ENCODE measurements around the gene SLC9A1. TPM values are rescaled to one million over a fixed set of nuclear protein-coding genes. Genes with fewer than 3 reads are reported as not detected.

Gene SLC9A1
- total and polyA plus RNA-seq, 8 donors = 16.3 to 132 (median 27.9) TPM

DNA sequence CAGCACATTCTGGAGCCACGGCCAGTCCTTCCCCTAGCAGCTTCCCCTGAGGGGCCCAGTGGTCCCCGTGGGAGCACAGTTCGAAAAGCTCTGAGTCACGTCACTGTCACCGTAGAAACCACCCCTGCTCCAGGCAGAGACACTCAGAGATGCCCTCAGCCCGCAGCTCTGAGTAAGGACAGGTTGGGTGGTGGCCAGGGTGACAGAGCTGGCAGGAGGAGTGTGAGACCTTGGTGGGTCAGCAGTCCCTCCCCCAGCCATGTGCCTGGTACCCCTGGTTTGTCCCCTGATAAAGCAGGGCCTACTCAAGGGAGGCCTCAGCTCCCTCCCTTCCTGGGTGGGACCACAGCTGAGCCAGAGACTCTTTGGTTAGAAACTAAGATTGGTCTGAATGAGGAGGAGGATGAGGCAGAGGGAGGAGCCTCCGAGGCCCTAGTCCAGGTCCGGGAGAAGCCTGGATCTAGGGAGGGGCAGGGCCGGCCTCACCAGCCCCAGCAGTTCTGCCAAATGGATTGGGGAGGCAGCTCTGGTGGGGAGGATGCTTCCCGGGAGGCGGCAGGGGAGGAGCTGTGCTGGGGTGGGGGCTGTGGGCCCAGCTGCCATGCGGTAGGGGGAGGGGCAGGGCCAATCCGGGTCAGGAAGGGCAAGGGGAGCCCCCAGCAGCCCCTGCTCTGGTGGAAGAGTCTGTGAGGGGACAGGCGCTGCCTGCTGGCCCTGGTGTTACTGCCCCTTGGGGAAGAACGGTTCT lies 55.2 kb downstream of the SLC9A1 start:
- peak in 1 of 2 donors; percentile 89 for DNase-seq
- H3K4me1 ChIP-seq = peaks cover 23 to 63% (median 40%) of the 10 kb centered on the region in 4 donors
- intact Hi-C loops (cut with DNase I; ENCODE audit: low total_unique reads) = loop anchor here (5.0 to 10.0 kb wide), 3 partner anchors 52 to 183 kb away; no protein-coding TSS in a partner anchor
- no peaks in the 10 kb centered on the region for H3K9me3 ChIP-seq
- H3K4me3 ChIP-seq = no peak overlapping the region
- no peaks in the 10 kb centered on the region for H3K27me3 ChIP-seq
- WGBS, 5 donors = 26 to 39% (median 30%) methylated on average over 12 to 15 of the region's 15 CpGs
- peaks cover 18 to 57% (median 41%) of the 10 kb centered on the region in 4 donors for H3K36me3 ChIP-seq
- TF ChIP-seq, protein P1, sequence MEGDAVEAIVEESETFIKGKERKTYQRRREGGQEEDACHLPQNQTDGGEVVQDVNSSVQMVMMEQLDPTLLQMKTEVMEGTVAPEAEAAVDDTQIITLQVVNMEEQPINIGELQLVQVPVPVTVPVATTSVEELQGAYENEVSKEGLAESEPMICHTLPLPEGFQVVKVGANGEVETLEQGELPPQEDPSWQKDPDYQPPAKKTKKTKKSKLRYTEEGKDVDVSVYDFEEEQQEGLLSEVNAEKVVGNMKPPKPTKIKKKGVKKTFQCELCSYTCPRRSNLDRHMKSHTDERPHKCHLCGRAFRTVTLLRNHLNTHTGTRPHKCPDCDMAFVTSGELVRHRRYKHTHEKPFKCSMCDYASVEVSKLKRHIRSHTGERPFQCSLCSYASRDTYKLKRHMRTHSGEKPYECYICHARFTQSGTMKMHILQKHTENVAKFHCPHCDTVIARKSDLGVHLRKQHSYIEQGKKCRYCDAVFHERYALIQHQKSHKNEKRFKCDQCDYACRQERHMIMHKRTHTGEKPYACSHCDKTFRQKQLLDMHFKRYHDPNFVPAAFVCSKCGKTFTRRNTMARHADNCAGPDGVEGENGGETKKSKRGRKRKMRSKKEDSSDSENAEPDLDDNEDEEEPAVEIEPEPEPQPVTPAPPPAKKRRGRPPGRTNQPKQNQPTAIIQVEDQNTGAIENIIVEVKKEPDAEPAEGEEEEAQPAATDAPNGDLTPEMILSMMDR (IDR thresholded peaks at IDR 0.05) = no peak
- TF ChIP-seq POLR2AphosphoS5 (IDR thresholded peaks at IDR 0.05) (no peak), EP300 (IDR thresholded peaks at IDR 0.05) (no peak), POLR2A (IDR thresholded peaks at IDR 0.05) (no peak)
- peak overlapping the region; percentile 37 to 80 (median 78) for H3K27ac ChIP-seq

DNA sequence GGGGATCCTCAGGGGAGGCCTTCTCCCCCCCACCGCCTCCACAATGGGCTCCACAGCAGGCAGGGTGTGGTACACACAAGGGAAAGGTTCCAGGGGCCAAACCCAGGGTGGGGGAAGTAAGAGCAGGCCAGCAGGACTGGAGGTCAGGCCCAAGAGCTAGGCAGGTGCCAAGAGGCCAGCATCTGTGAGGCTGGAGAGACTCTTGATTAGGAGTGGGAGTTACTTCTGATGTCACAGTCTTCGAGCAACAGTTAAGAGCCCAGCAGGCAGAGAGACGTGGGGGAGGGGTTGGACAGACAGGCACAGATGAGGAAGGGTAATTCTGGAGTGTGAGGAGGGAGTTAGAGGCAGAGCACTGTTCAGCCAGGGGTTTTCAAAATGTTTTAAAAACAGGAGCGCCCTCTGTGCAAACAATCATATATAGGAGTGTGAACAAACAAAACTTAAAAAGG lies 55.8 kb downstream of the SLC9A1 start:
- H3K36me3 ChIP-seq = peaks cover 12 to 51% (median 35%) of the 10 kb centered on the region in 4 donors
- DNase-seq = peak; percentile 48 to 91
- intact Hi-C loops (cut with DNase I; ENCODE audit: low total_unique reads) = loop anchor here (5.0 kb wide), 1 partner anchor 52 kb away; no protein-coding TSS in a partner anchor
- WGBS, 5 donors = 17 to 26% (median 24%) methylated on average over 4 of the region's 4 CpGs
- peak overlapping the region; percentile 37 to 80 (median 78) for H3K27ac ChIP-seq
- H3K4me1 ChIP-seq = peaks cover 23 to 63% (median 40%) of the 10 kb centered on the region in 4 donors
- no peak overlapping the region for H3K4me3 ChIP-seq
- no peaks in the 10 kb centered on the region for H3K27me3 ChIP-seq
- TF ChIP-seq, protein P1 (IDR thresholded peaks at IDR 0.05) = no peak
- TF ChIP-seq POLR2A (IDR thresholded peaks at IDR 0.05) (no peak), EP300 (IDR thresholded peaks at IDR 0.05) (no peak), POLR2AphosphoS5 (IDR thresholded peaks at IDR 0.05) (no peak)
- no peaks in the 10 kb centered on the region for H3K9me3 ChIP-seq

DNA sequence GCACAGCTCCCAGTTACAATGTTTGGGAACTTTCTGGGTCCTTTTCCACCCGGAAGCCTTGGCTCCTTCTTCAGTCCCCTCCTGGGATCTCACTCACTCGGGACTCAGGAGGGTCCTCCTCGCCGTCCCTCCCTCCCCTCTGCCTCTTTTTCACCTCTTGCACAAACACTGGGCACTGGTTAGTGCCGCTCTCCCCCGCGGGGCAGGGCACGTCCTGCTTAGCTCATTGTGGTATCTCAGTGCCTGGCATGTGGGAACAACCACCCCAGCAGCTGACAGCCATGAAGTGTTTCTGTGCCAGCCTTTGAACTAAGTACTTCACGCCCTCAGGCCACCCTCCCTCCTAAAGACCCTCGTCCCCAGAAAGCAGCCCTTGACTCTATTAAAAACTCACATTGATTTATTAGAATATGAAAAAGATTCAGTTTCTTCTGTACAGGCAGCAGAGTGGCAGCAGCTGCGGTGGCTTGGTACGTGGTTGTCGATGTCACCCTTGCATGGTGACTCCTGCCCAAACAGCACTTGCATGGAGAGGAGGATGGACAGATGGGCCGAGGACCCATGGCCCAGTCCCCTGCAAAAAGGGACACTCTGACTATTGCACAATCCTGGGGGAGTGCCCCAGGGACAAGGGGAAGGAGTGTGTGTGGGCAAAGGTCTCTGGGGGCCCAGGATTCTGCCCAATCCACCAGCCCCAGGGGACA lies 56.3 kb downstream of the SLC9A1 start:
- Histone ChIP-seq H3K4me1 (peaks cover 23 to 63% (median 40%) of the 10 kb centered on the region in 4 donors), H3K4me3 (no peak overlapping the region), H3K27me3 (no peaks in the 10 kb centered on the region), H3K9me3 (no peaks in the 10 kb centered on the region), H3K27ac (peak overlapping the region; percentile 37 to 80 (median 78)), H3K36me3 (peaks cover 11 to 47% (median 32%) of the 10 kb centered on the region in 4 donors)
- TF ChIP-seq POLR2A (IDR thresholded peaks at IDR 0.05) = no peak
- TF ChIP-seq EP300 (IDR thresholded peaks at IDR 0.05) = no peak
- TF ChIP-seq, protein P1 (IDR thresholded peaks at IDR 0.05) = no peak
- TF ChIP-seq POLR2AphosphoS5 (IDR thresholded peaks at IDR 0.05) = no peak
- DNase-seq = no peak
- WGBS, 5 donors = 35 to 51% (median 43%) methylated on average over 13 to 14 of the region's 14 CpGs
- intact Hi-C loops (cut with DNase I; ENCODE audit: low total_unique reads) = loop anchor here (5.0 kb wide), 1 partner anchor 51 kb away; no protein-coding TSS in a partner anchor

DNA sequence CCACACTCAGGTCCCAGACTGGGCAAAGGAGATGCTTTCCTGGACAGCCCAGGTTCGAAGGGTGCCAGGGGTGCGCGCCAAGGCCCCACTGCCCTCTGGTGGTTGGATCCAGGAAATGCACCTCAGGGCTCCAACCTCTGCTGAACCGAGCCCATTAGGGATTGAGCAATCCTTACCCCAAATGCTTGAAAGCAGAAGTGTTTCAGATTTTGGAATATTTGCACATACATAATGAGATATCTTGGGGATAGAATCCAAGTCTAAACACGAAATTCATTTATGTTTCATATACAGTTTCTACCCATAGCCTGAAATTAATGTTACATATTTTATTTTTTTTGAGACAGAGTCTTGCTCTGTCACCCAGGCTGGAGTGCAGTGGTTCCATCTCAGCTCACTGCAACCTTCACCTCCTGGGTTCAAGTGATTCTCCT lies 57.4 kb downstream of the SLC9A1 start:
- Histone ChIP-seq H3K27me3 (no peaks in the 10 kb centered on the region), H3K4me1 (peaks cover 23 to 55% (median 37%) of the 10 kb centered on the region in 4 donors), H3K27ac (no peak overlapping the region), H3K36me3 (peaks cover 11 to 37% (median 24%) of the 10 kb centered on the region in 4 donors), H3K9me3 (no peaks in the 10 kb centered on the region), H3K4me3 (no peak overlapping the region)
- intact Hi-C loops (cut with DNase I; ENCODE audit: low total_unique reads) = loop anchor here (5.0 kb wide), 1 partner anchor 50 kb away; no protein-coding TSS in a partner anchor
- WGBS, 5 donors = 0 to 3% (median 1%) methylated on average over 5 of the region's 5 CpGs
- DNase-seq = peak; percentile 82 to 92
- TF ChIP-seq POLR2AphosphoS5 (IDR thresholded peaks at IDR 0.05) = peak in 1 of 3 donors; percentile 67
- TF ChIP-seq POLR2A (IDR thresholded peaks at IDR 0.05) = no peak
- TF ChIP-seq, protein P1 (IDR thresholded peaks at IDR 0.05) = peak in 6 of 7 experiments; percentile 67 to 99 (median 98)
- no peak for TF ChIP-seq EP300 (IDR thresholded peaks at IDR 0.05)
